ENCODE measurements around the gene PALMD.

PALMD gene

DNA sequence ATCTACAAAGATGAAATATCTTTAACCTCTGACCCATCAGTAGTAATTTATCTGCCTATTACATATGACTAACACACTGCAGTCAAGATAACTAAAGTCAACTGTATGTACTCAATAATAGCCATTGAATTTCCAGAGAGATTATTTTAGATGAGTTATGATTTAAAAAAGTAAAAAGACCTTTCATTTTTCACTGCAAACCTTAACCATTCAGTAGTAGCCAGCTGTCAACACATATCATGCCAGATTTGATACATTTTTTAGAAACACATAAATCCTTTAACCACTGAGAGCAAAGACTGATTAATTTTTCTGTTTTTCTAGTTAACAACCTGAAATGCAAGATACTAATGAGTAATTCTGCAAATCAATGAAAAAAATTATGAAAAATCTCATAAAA is 31.0 kb downstream of the PALMD start:
- Mint-ChIP-seq H3K27ac (no peak overlapping the region), H3K4me3 (no peak overlapping the region), H3K4me1 (no peaks in the 10 kb centered on the region), H3K36me3 (no peaks in the 10 kb centered on the region), H3K9me3 (no peaks in the 10 kb centered on the region), H3K27me3 (peaks cover 8% of the 10 kb centered on the region)
- DNase-seq (ENCODE audit: low spot score in 2 of 2) = no peak
- ATAC-seq (ENCODE audit: low read depth) = no peak

DNA sequence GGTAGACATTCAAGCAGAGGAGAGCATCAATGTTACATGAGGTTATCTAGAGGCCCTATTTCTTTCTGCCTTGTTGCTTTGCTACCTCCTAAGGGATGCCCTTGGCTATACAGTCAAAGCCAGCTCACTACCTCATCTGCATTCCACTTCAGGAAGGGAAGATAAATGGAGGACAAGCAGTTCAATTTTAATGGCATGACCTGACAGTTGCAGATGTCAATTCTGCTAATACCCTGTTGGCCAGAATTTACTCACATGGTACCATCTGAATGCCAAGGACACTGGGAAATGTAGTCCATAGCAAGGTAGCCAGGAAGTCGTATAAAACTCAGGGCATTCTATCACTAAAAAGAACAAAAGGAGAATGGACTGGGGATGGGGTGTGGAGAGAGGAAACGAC is 31.5 kb downstream of the PALMD start:
- Mint-ChIP-seq H3K27ac (no peak overlapping the region), H3K27me3 (peaks cover 5% of the 10 kb centered on the region), H3K4me3 (no peak overlapping the region), H3K9me3 (no peaks in the 10 kb centered on the region), H3K36me3 (no peaks in the 10 kb centered on the region), H3K4me1 (no peaks in the 10 kb centered on the region)
- DNase-seq (ENCODE audit: low spot score in 2 of 2) (no peak), ATAC-seq (ENCODE audit: low read depth) (no peak)

DNA sequence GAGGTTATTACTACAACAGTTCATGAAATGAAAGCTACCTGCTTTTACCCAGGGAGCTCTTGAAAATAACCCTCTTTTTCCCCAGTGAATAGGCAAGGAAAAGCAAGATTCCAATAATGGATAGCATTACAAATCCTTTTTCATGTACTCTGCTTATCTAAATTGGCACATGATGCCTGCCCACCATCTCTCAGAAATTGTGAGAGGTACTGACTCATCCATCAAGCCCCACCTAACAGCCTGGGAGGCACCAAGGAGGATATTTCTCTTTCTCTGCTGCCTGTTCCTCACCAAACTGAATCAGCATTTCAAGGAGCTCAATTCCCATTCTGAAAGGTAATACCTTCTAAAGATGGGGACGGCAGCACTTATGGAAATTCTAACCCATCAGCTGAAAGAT is 34.4 kb downstream of the PALMD start:
- no peaks in the 10 kb centered on the region for H3K36me3 Mint-ChIP-seq

DNA sequence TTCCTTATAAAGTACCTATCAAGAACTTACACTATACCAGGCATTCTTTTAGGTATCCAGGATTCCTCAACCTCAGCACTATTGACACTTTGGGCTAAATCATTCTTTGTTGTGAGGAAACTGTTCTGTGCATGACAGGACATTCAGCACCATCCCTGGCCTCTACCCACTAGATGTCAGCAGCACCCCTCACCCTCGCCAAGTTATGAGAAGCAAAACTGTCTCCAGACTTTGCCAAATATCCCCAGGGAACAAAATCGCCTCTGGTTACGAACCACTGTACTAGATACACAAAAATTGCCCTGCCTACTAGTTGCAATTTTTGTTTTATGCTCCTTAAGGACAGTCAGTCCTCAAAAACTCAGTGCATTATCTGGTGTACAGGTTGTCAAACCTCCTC is 35.7 kb downstream of the PALMD start:
- H3K27ac Mint-ChIP-seq = no peak overlapping the region
- no peaks in the 10 kb centered on the region for H3K9me3 Mint-ChIP-seq
- no peak overlapping the region for H3K4me3 Mint-ChIP-seq
- ATAC-seq (ENCODE audit: low read depth) (no peak), DNase-seq (ENCODE audit: low spot score in 2 of 2) (no peak)
- no peaks in the 10 kb centered on the region for H3K36me3 Mint-ChIP-seq
- H3K4me1 Mint-ChIP-seq = peaks cover 4% of the 10 kb centered on the region
- peaks cover 2% of the 10 kb centered on the region for H3K27me3 Mint-ChIP-seq

More for the DNA sequence above, 34.4 kb downstream of the PALMD start:
- Mint-ChIP-seq H3K27me3 (peaks cover 2% of the 10 kb centered on the region), H3K27ac (no peak overlapping the region), H3K4me3 (no peak overlapping the region), H3K4me1 (no peaks in the 10 kb centered on the region), H3K9me3 (no peaks in the 10 kb centered on the region)
- DNase-seq (ENCODE audit: low spot score in 2 of 2) (no peak), ATAC-seq (ENCODE audit: low read depth) (no peak)

DNA sequence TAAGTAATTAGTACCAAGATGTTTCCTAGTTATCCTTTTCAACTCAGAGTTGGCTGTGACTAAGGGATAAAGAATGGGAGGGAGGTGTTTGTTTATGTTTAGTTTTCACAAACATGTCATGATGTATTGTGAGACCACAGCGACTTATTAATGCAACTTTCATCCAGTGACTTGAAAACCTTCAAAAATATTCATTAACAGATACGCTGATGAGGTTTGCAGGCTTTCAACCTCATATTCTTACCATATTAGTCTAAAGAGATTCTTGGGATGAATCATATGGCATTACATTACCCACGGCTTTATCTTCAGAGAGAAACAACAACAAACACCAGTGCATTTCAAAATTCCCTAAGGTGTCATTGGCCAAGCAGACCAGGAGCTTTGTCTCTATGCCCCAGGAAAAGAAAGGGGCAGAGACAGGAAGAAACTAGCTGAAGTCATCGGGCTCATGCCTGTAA is 36.4 kb downstream of the PALMD start:
- Mint-ChIP-seq H3K4me3 (no peak overlapping the region), H3K27ac (no peak overlapping the region), H3K9me3 (no peaks in the 10 kb centered on the region), H3K4me1 (peaks cover 4% of the 10 kb centered on the region), H3K36me3 (no peaks in the 10 kb centered on the region), H3K27me3 (peaks cover 2% of the 10 kb centered on the region)
- DNase-seq (ENCODE audit: low spot score in 2 of 2) = no peak
- no peak for ATAC-seq (ENCODE audit: low read depth)

DNA sequence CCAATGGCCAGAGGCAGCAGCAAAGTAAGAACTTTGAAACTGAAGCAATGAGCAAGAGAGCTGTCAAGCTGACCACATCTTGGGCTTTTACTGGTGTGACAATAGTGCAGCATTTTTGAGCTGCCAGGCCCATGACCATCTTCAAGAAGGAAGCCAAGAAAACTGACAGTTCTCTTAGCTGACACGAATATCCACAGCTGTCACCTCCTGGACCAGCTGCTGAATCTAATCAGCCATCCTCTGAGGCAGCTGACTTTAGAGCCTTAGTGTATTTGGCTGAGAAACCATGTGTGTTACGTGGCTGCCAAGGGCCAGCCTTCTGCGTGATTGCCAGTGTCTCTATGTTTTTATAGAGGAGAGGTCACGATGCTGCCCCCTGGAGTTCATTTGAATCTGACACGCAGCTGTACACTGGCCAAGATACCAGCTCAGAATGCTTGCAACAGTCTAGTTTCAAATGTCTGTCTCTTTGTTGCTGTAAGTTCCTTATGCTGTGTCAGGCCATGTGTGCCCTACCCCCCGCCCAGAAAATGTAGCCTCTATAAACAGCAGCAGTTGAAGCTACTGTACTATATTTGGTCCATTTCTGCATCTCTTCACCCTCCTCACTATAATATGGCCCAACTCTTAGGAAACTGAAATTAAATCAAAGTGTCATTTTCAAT is 39.7 kb downstream of the PALMD start:
- DNase-seq (ENCODE audit: low spot score in 2 of 2) (peak; percentile 3 to 27), ATAC-seq (ENCODE audit: low read depth) (peak; percentile 76)
- H3K27me3 Mint-ChIP-seq = peaks cover 2% of the 10 kb centered on the region
- H3K27ac Mint-ChIP-seq = no peak overlapping the region
- no peak overlapping the region for H3K4me3 Mint-ChIP-seq
- peaks cover 4% of the 10 kb centered on the region for H3K4me1 Mint-ChIP-seq
- H3K9me3 Mint-ChIP-seq = no peaks in the 10 kb centered on the region
- H3K36me3 Mint-ChIP-seq = no peaks in the 10 kb centered on the region

DNA sequence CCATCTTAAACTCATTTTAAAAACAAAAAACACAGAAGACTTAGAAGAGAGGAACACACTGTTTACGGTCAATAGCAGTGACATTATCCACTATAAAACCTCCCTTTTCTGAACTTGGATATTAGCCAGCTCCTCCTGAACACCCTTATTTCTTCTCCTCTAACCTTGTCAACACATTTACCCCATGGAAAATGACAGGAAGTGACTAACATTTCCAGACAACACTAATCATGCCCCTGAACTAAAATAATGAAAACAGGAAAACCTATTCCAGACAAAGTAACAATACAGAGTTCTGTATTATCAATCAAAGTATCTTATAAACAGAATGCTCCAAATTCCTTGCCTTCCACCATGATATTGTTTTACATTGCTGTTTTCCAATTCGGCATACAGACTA is 45.3 kb downstream of the PALMD start:
- no peaks in the 10 kb centered on the region for H3K9me3 Mint-ChIP-seq
- no peak for DNase-seq (ENCODE audit: low spot score in 2 of 2)

DNA sequence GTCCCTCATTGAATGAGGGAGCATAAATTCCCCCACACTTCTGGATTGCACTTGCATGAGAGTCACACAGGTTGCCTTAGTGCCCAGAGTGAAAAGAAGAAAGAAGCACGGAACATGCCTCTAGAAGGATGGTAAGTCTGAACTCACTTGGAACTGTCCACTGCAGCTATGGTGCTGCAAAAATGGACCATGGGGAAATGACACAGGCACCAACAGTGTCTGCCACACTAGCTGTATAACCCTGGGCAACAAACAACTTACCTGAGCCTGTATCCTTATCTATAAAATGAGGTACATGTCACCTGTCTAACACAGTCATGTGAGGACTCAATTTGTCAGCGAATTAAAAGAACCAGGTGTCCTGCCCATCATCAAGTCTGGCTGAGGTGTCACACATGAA is 50.7 kb downstream of the PALMD start:
- Mint-ChIP-seq H3K27me3 (peaks cover 9% of the 10 kb centered on the region), H3K4me3 (no peak overlapping the region), H3K36me3 (no peaks in the 10 kb centered on the region), H3K9me3 (no peaks in the 10 kb centered on the region), H3K4me1 (no peaks in the 10 kb centered on the region), H3K27ac (no peak overlapping the region)
- DNase-seq (ENCODE audit: low spot score in 2 of 2) (no peak), ATAC-seq (ENCODE audit: low read depth) (no peak)

More for the DNA sequence above, 45.3 kb downstream of the PALMD start:
- Mint-ChIP-seq H3K4me1 (no peaks in the 10 kb centered on the region), H3K4me3 (no peak overlapping the region), H3K27me3 (peaks cover 2% of the 10 kb centered on the region), H3K27ac (no peak overlapping the region), H3K36me3 (no peaks in the 10 kb centered on the region)
- no peak for ATAC-seq (ENCODE audit: low read depth)

DNA sequence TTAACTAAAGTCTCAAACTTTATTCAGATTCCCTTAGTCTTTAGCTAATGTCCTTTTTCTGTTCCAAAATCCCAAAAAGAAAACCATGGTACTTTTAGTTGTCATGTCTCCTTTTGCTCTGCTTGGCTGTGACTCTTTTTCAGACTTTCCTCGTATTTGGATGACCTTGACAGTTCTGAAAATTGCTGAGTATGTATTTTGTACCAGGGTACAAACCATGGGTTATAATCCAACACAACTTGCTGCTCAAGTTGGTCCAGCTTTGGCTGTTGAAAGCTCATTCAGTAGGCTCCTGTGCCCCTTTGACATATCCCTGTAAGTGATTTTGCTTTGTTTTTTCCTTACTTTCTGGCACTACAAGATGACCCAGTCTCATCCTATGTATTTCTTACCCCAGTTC is 51.7 kb downstream of the PALMD start:
- DNase-seq (ENCODE audit: low spot score in 2 of 2) (no peak), ATAC-seq (ENCODE audit: low read depth) (no peak)
- Mint-ChIP-seq H3K36me3 (no peaks in the 10 kb centered on the region), H3K27ac (no peak overlapping the region), H3K27me3 (peaks cover 9% of the 10 kb centered on the region), H3K9me3 (no peaks in the 10 kb centered on the region), H3K4me3 (no peak overlapping the region), H3K4me1 (no peaks in the 10 kb centered on the region)

DNA sequence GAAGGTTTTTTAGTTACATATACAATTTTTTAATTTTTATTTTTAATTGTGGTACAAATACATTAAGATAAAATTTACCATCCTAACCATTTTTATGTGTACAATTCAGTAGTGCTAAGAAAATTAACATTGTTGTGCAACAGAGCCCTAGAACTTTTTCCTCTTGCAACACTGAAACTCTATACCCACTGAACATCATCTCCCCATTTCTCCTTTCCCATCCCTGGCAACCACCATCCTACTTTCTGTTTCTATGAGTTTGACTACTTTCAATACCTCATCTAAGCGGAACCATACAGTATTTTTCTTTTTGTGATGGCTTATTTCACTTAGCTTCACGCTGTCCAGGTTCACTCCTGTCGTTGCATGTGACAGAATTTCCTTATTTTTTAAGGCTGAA is 54.1 kb downstream of the PALMD start:
- Mint-ChIP-seq H3K36me3 (peaks cover 1% of the 10 kb centered on the region), H3K4me3 (no peak overlapping the region), H3K27me3 (peaks cover 7% of the 10 kb centered on the region), H3K27ac (no peak overlapping the region), H3K4me1 (peaks cover 6% of the 10 kb centered on the region), H3K9me3 (no peaks in the 10 kb centered on the region)
- DNase-seq (ENCODE audit: low spot score in 2 of 2) = no peak
- no peak for ATAC-seq (ENCODE audit: low read depth)

DNA sequence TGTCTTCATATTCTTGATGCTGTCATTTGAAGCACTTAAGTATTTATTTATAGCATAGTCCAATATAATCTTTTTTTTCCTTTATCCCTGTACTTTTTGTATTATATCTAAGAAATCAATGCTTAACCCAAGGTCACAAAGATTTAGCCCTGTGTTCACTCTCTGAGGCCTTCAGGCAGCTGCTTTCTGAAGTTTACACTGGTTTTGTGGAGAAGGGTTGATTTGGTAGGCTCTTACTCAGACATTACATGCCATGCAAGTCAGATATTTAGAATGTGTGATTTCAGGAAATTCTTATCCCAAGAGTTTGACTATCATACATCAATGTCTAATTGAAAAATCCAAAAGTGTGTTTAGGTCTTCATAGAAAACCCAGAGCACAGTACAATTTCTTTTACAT is 56.3 kb downstream of the PALMD start:
- Mint-ChIP-seq H3K27ac (no peak overlapping the region), H3K36me3 (peaks cover 1% of the 10 kb centered on the region), H3K4me3 (no peak overlapping the region), H3K4me1 (peaks cover 6% of the 10 kb centered on the region), H3K27me3 (peaks cover 4% of the 10 kb centered on the region), H3K9me3 (no peaks in the 10 kb centered on the region)
- DNase-seq (ENCODE audit: low spot score in 2 of 2) (no peak), ATAC-seq (ENCODE audit: low read depth) (no peak)

DNA sequence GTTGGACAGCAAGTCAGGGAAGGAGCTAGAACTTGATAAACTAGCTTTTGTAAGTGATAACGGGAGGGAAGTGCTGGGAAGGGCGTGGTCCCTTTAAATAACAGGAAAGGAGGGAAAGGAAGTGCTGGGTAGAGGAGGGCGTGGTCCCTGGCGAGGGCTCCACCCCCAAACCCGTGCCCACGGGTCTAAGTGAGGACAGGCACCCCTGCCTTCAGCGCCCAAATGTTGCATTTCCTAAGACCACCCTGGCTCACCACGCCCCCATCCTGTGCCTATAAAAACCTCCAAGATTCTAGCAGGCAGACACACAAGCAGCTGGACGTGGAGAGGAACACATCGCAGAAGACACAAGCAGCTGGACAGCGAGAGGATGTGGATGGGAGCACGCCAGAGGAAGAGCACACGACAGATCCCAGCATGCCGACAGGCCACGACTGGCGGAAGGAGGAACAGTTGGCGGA is 58.5 kb downstream of the PALMD start:
- H3K27me3 Mint-ChIP-seq = peaks cover 4% of the 10 kb centered on the region
- H3K4me3 Mint-ChIP-seq = peak overlapping the region; percentile 4
- no peak for ATAC-seq (ENCODE audit: low read depth)
- peaks cover 4% of the 10 kb centered on the region for H3K36me3 Mint-ChIP-seq
- peaks cover 6% of the 10 kb centered on the region for H3K4me1 Mint-ChIP-seq
- no peak overlapping the region for H3K27ac Mint-ChIP-seq
- DNase-seq (ENCODE audit: low spot score in 2 of 2) = no peak
- H3K9me3 Mint-ChIP-seq = no peaks in the 10 kb centered on the region

DNA sequence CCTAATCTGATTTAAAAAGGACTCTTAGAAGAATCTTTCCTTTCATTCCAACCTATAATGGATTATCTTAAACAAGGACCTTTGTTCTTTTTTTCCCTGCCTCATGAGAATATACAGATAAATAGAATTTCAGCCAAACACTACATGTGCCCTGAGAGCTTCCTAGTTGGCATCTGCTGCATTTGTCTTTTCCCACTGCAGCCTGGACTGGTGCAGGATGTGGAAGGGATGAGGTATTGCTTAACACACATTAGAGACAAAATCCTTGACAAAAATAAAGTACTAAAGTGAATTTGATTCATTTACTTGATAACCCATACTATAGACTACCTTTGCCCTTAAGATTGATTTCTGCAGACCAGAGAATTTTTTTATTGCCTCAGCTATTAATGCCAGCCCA is 59.5 kb downstream of the PALMD start:
- H3K4me3 Mint-ChIP-seq = no peak overlapping the region
- DNase-seq (ENCODE audit: low spot score in 2 of 2) = no peak
- no peaks in the 10 kb centered on the region for H3K9me3 Mint-ChIP-seq
- H3K36me3 Mint-ChIP-seq = peaks cover 9% of the 10 kb centered on the region
- peaks cover 2% of the 10 kb centered on the region for H3K27me3 Mint-ChIP-seq
- no peak overlapping the region for H3K27ac Mint-ChIP-seq
- ATAC-seq (ENCODE audit: low read depth) = no peak
- H3K4me1 Mint-ChIP-seq = peaks cover 6% of the 10 kb centered on the region

DNA sequence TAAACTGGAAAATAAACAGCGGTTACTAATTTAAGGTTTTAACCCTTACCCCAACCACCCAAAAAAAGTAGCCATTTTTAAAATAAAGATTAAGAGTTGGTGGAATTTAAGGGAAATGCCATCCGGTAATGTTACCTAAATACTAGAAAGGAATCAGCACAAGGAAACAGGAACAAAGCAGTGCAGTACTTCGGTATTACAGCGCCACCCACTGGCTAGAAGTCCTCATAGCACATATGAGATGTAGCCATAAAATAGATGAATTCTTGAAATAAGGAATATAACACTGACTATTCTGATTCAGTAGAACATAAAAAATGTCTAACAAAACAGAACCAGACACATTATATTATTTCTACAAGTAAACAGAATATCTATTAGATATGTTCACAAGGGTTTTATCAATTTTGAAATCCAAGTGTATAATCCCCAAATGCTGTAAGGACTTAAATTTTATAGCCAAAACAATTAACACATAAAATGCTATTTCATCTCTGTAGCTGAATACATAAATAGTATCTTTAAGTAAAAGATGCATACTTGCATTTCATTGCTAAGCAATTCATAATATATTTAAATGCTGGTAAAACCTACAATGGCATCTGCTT is 61.7 kb downstream of the PALMD start:
- ATAC-seq (ENCODE audit: low read depth) (peak; percentile 56), DNase-seq (ENCODE audit: low spot score in 2 of 2) (peak; percentile 45 to 47)

DNA sequence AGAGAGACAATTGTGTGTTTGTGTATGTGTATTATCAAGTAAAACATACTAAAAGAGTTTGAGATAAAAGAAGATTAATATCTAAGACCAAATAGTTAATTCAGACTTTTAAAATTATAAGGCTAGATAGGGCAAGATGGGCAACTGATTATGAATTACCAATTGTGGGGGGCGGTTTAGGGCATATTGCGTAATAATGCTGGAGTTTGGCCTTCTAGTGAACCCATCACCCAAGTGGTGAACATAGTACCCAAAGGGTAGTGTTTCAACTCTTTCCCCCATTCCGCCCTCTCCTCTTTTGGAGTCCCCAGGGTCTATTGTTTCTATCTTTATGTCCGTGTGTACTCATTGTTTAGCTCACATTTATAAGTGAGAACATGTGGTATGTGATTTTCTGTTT is 65.1 kb downstream of the PALMD start:
- DNase-seq (ENCODE audit: low spot score in 2 of 2) (no peak), ATAC-seq (ENCODE audit: low read depth) (no peak)
- Mint-ChIP-seq H3K27me3 (no peaks in the 10 kb centered on the region), H3K36me3 (peaks cover 21% of the 10 kb centered on the region), H3K9me3 (no peaks in the 10 kb centered on the region), H3K4me1 (no peaks in the 10 kb centered on the region), H3K4me3 (no peak overlapping the region), H3K27ac (no peak overlapping the region)

More for the DNA sequence above, 61.7 kb downstream of the PALMD start:
- no peak overlapping the region for H3K27ac Mint-ChIP-seq
- H3K4me3 Mint-ChIP-seq = no peak overlapping the region
- peaks cover 10% of the 10 kb centered on the region for H3K36me3 Mint-ChIP-seq
- H3K9me3 Mint-ChIP-seq = no peaks in the 10 kb centered on the region
- H3K27me3 Mint-ChIP-seq = no peaks in the 10 kb centered on the region
- peaks cover 6% of the 10 kb centered on the region for H3K4me1 Mint-ChIP-seq
